ENCODE results near the gene FBXW8.

DNA sequence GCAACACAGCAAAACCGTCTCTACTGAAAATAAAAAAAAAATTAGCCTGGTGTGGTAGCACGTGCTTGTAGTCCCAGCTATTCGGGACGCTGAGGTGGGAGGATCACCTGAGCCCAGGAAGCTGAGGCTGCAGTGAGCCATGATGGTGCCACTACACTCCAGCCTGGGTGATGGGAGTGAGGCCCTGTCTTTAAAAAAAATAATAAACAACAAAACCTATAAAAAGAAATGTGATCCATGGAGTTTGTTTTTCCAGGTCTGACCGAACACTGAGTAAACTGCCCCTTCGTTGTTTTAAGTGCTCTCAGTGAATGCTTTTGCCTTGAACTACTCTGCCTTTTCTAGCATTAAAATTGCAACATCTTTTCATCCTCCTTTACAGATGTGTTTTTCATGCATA is 111.7 kb downstream of the FBXW8 start:
- TF ChIP-seq, protein P1, sequence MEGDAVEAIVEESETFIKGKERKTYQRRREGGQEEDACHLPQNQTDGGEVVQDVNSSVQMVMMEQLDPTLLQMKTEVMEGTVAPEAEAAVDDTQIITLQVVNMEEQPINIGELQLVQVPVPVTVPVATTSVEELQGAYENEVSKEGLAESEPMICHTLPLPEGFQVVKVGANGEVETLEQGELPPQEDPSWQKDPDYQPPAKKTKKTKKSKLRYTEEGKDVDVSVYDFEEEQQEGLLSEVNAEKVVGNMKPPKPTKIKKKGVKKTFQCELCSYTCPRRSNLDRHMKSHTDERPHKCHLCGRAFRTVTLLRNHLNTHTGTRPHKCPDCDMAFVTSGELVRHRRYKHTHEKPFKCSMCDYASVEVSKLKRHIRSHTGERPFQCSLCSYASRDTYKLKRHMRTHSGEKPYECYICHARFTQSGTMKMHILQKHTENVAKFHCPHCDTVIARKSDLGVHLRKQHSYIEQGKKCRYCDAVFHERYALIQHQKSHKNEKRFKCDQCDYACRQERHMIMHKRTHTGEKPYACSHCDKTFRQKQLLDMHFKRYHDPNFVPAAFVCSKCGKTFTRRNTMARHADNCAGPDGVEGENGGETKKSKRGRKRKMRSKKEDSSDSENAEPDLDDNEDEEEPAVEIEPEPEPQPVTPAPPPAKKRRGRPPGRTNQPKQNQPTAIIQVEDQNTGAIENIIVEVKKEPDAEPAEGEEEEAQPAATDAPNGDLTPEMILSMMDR (IDR thresholded peaks at IDR 0.05; ENCODE audit: poor library complexity), result no peak
- no peak for TF ChIP-seq EZH2phosphoT487 (IDR thresholded peaks at IDR 0.05; ENCODE audit: low read depth, severe bottlenecking, unreplicated experiment)
